ENCODE measurements around the gene ADRM1.

ADRM1 gene

DNA sequence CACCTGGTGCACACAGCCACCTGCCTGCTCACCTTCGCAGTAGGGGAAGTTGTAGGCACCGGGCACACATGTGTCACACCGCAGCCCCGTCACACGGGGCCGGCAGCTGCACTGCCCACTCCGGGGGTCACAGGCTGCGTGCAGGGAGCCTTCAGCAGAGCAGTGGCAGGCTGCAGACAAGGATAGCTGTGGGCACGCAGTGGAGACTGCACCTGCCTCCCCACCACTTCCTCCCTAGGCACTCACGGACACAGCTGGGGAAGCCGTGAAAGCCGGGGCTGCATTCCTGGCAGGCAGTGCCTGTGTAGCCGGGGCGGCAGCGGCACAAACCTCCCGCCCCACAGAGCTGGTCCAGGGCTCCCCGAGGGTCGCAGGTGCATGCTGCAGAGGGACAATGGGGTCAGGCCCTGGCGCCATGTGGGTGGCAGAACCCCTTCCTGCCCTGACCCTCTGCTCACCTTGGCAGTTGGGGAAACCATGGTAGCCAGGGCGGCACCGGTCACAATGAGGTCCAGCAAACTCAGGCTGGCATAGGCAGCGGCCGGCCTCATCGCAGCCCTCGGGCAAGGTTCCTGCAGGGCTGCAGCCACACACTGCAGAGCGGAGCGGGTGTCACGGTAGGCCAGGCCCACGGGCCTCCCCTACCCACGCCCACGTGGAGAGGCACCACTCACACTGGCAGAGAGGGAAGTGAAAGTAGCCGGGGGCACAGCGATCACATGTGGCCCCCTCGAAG lies 34.9 kb downstream of the ADRM1 start:
- TF ChIP-seq, protein P1, sequence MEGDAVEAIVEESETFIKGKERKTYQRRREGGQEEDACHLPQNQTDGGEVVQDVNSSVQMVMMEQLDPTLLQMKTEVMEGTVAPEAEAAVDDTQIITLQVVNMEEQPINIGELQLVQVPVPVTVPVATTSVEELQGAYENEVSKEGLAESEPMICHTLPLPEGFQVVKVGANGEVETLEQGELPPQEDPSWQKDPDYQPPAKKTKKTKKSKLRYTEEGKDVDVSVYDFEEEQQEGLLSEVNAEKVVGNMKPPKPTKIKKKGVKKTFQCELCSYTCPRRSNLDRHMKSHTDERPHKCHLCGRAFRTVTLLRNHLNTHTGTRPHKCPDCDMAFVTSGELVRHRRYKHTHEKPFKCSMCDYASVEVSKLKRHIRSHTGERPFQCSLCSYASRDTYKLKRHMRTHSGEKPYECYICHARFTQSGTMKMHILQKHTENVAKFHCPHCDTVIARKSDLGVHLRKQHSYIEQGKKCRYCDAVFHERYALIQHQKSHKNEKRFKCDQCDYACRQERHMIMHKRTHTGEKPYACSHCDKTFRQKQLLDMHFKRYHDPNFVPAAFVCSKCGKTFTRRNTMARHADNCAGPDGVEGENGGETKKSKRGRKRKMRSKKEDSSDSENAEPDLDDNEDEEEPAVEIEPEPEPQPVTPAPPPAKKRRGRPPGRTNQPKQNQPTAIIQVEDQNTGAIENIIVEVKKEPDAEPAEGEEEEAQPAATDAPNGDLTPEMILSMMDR (IDR thresholded peaks at IDR 0.05; ENCODE audit: low read depth, low read length), result no peak
- no peak overlapping the region for H3K4me3 ChIP-seq (replicated peaks in 1 of 2; ENCODE audit: low read depth in 2 of 2, low read length in 2 of 2)
- DNase-seq (ENCODE audit: low read depth in 2 of 2), result no peak

DNA sequence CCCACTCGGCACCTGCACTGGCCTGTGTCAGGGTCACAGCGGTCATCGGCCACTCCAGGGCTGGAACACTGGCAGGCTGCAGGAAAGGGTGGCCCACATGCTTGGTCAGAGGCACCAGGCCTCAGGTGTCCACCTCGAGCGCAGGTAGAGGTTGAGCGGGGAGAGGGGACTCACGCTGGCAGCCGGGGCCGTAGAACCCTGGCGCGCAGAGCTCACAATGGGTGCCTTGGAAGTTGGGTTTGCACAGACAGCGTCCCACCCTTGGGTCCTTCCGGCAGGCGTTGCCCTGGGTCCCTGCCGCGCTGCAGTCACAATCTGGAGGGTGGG lies 35.5 kb downstream of the ADRM1 start:
- no peak for DNase-seq (ENCODE audit: low read depth in 2 of 2)
- TF ChIP-seq, protein P1 (IDR thresholded peaks at IDR 0.05; ENCODE audit: low read depth, low read length), result no peak
- H3K4me3 ChIP-seq (replicated peaks in 1 of 2; ENCODE audit: low read depth in 2 of 2, low read length in 2 of 2), result no peak overlapping the region

DNA sequence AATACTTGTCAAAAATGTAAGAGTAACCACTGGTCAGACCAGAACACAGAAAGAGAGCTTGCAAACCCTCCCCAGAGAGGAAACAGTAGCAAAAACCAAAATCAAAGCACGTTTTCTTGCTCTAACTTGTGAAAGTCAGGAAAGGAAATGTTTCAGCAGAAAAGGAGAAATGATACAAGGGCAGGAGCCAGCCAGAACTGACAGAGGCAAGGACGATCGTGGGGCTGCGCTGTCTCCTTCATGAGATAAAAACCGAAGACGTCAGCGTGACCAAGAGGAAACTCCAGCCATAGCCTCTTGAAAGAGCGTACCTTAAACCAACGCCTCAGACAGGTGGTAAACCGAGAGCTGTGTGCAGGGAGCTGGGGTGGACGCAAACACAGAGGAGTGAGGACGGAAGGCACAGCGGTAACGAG lies 36.9 kb downstream of the ADRM1 start:
- DNase-seq (ENCODE audit: low read depth in 2 of 2), result no peak
- TF ChIP-seq, protein P1 (IDR thresholded peaks at IDR 0.05; ENCODE audit: low read depth, low read length), result no peak
- no peak overlapping the region for H3K4me3 ChIP-seq (replicated peaks in 1 of 2; ENCODE audit: low read depth in 2 of 2, low read length in 2 of 2)

DNA sequence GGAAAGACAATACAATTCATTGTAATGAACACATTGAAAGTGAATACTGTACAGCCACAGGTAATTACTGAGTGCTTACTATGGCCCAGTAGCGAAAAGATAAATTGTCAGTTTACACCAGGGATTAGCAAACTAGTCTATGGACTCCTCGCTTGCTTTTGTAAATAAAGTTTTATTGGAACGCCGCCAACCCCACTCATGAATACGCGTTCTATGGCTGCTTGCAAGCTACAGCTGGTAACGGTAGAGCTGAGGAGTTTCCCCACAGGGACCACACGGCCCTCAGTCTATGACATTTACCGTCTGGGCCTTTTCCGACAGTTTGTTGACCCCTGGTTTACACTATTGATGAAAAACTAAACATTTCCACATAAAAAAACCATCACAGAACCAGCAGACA lies 40.1 kb downstream of the ADRM1 start:
- TF ChIP-seq, protein P1 (IDR thresholded peaks at IDR 0.05; ENCODE audit: low read depth, low read length), result no peak
- H3K4me3 ChIP-seq (replicated peaks in 1 of 2; ENCODE audit: low read depth in 2 of 2, low read length in 2 of 2), result no peak overlapping the region
- no peak for DNase-seq (ENCODE audit: low read depth in 2 of 2)

DNA sequence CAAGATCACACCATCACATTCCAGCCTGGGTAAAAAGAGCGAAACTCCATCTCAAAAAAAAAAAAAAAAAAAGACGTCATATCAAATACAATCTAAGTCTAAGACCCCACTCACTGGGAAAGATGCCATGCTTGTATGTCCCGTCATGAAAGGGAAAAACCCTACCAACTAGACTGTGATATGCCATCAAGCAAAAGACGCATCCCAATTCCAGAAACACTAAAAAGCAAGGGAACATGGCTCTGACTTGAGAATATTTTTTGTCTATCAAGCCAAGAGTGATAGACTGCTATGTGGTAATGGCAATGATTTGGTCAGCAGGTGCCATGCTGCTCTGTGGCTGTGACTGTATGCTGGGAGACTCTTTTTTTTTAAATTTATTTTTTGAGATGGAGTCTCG lies 41.3 kb downstream of the ADRM1 start:
- no peak overlapping the region for H3K4me3 ChIP-seq (replicated peaks in 1 of 2; ENCODE audit: low read depth in 2 of 2, low read length in 2 of 2)
- TF ChIP-seq, protein P1 (IDR thresholded peaks at IDR 0.05; ENCODE audit: low read depth, low read length), result no peak
- DNase-seq (ENCODE audit: low read depth in 2 of 2), result no peak

DNA sequence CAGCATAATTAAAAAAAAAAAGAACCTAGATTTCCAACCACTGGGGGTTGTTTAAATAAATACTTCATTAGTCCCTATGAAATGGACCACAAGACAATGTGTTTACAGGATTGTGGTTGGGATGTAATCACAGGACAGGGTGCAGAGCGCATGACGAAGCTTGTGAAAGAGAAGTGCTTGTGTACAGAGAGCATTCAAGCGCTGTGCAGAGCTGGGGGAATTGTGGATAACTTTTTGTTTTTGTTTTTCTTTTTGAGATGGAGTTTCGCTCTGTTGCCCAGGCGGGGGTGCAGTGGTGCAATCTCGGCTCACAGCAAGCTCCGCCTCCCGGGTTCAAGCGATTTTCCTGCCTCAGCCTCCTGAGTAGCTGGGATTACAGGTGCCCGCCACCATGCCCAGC lies 42.0 kb downstream of the ADRM1 start:
- no peak for DNase-seq (ENCODE audit: low read depth in 2 of 2)
- no peak overlapping the region for H3K4me3 ChIP-seq (replicated peaks in 1 of 2; ENCODE audit: low read depth in 2 of 2, low read length in 2 of 2)
- TF ChIP-seq, protein P1 (IDR thresholded peaks at IDR 0.05; ENCODE audit: low read depth, low read length), result no peak
